ENCODE data around the gene RNASEH1.

The RNASEH1 gene

GRCh38 chr2:3566806-3567205 is 8.7 kb upstream of the RNASEH1 start:
- no peak for DNase-seq (ENCODE audit: low read depth in 1 of 2, low spot score in 1 of 2)
- TF ChIP-seq JUND (IDR thresholded peaks at IDR 0.05; ENCODE audit: low read depth) = no peak
- in situ Hi-C loops (cut with HindIII; ENCODE audit: low pct_unique_long_range_greater_than_20kb, low sequenced_read_pairs) = no loop called here

GRCh38 chr2:3565117-3565516 is 7.0 kb upstream of the RNASEH1 start:
- no peak for DNase-seq (ENCODE audit: low read depth in 1 of 2, low spot score in 1 of 2)
- TF ChIP-seq JUND (IDR thresholded peaks at IDR 0.05; ENCODE audit: low read depth) = no peak
- in situ Hi-C loops (cut with HindIII; ENCODE audit: low pct_unique_long_range_greater_than_20kb, low sequenced_read_pairs) = no loop called here

- TF ChIP-seq JUND (IDR thresholded peaks at IDR 0.05; ENCODE audit: low read depth) = no peak
- no peak for DNase-seq (ENCODE audit: low read depth in 1 of 2, low spot score in 1 of 2)
- in situ Hi-C loops (cut with HindIII; ENCODE audit: low pct_unique_long_range_greater_than_20kb, low sequenced_read_pairs) = no loop called here
Observed at GRCh38 chr2:3563521-3563976, 5.4 kb upstream of the RNASEH1 start.

DNA sequence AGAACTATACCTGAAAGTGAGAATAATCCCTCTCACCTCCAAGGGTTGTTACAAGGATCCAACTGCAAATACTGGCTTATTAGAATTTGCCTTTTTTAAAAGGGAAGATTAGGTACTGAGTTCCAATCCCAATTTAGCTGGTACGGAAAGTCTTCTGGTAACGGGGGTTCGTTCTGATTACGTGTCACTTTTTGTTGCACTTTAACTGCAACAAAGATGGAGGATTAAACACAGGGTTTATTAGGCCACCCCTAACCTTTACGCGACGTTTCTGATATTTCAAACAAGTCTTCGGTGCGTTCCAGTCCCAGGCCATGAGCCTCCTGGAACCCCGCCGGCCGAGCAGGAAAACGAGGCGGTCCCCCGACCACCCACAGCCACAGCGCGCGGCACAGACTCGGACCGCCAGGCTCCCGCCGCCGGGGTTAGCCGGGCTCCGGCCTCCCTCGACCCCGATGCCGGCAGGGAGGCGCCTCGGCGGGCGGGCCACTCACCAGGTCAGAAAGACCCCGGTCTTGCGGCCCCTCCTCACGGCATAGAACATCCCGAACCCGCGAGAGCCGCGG is 411 bp downstream of the RNASEH1 start:
- no peak for DNase-seq (ENCODE audit: low read depth in 1 of 2, low spot score in 1 of 2)
- in situ Hi-C loops (cut with HindIII; ENCODE audit: low pct_unique_long_range_greater_than_20kb, low sequenced_read_pairs) = no loop called here
- no peak for TF ChIP-seq JUND (IDR thresholded peaks at IDR 0.05; ENCODE audit: low read depth)

DNA sequence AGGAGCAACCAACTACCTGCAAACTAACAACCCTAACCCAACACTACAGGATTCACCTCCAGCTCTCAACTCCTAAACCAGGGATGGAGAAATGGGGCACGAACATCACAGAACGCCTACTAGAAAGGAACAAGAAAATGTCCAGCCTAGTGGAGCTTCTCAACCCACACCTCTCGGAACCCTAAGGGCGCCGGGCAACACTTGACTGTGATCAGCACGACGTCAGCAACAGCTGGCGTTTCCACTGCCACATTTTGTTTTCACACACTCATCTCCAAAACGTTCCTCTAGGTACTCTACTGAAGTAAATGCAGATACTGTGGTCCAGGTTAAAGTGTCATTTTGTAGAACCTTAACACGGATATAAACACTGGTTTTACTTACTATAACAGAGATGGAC is 4.2 kb downstream of the RNASEH1 start:
- TF ChIP-seq JUND (IDR thresholded peaks at IDR 0.05; ENCODE audit: low read depth) = no peak
- DNase-seq (ENCODE audit: low read depth in 1 of 2, low spot score in 1 of 2) = no peak
- in situ Hi-C loops (cut with HindIII; ENCODE audit: low pct_unique_long_range_greater_than_20kb, low sequenced_read_pairs) = no loop called here

GRCh38 chr2:3547915-3548314 is 10.2 kb downstream of the RNASEH1 start:
- no peak for DNase-seq (ENCODE audit: low read depth in 1 of 2, low spot score in 1 of 2)
- in situ Hi-C loops (cut with HindIII; ENCODE audit: low pct_unique_long_range_greater_than_20kb, low sequenced_read_pairs) = no loop called here
- no peak for TF ChIP-seq JUND (IDR thresholded peaks at IDR 0.05; ENCODE audit: low read depth)

DNA sequence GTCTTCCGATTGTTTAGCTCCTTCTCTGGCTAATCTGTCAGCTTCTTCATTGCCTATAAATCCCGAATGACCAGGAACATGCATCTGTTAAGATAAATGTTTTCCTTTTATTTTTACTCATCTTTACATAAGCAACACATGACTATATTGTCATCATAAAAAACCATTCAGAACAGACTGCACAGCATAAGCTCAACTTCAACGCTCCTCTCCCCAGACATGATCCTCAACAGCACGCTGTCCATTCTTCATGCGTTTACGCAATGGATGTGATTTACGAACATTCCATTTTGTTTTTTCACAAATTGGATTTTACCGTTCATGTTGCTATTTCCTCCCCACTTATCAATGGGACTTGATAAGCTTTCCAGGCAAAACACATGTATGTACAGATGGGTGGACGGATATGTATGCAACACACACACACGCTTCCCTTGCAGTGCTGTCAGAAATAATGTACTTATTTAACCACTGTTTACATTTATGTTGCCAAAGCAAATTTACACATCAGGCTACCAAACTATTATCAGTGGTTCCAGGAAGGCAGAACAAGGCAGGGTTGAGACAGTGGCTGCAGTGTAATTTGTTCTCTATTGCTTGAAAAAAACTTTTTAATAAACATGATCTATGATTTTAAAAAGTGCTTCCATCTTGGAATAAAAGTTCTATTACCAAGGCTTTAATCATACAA is 12.2 kb downstream of the RNASEH1 start:
- no peak for DNase-seq (ENCODE audit: low read depth in 1 of 2, low spot score in 1 of 2)
- TF ChIP-seq JUND (IDR thresholded peaks at IDR 0.05; ENCODE audit: low read depth) = no peak
- in situ Hi-C loops (cut with HindIII; ENCODE audit: low pct_unique_long_range_greater_than_20kb, low sequenced_read_pairs) = no loop called here

DNA sequence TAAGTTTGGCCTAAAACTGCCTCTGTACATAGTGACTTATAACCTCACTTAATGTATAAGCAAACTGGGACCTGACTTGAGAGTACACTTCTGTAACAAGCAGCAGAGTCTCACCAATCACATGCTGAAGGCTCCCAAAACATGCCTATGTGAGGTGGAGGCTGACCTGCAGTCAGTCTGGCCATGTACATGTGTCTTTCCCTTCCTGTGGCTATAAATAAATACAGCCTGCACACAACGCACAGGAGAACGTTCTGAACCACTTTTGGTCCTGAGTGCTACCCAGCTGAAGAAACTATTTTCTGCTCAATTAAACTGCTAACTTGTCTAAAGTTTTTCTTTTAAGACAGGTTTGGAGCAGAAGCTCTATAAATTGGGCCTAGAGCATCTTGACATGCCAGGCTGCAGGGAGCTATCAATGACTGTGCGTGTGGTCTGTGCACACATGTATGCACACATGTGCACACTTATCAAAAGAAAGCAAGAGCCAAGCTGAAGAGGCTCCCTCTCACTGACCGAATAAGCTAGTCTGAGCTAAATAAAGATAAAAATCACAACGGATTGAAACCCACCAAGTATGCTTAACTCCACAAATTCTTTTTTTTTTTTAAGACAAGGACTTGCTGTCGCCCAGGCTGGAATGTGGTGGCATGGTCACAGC is 15.0 kb downstream of the RNASEH1 start:
- in situ Hi-C loops (cut with HindIII; ENCODE audit: low pct_unique_long_range_greater_than_20kb, low sequenced_read_pairs) = no loop called here
- no peak for TF ChIP-seq JUND (IDR thresholded peaks at IDR 0.05; ENCODE audit: low read depth)
- DNase-seq (ENCODE audit: low read depth in 1 of 2, low spot score in 1 of 2) = no peak

- no peak for TF ChIP-seq JUND (IDR thresholded peaks at IDR 0.05; ENCODE audit: low read depth)
- DNase-seq (ENCODE audit: low read depth in 1 of 2, low spot score in 1 of 2) = no peak
- in situ Hi-C loops (cut with HindIII; ENCODE audit: low pct_unique_long_range_greater_than_20kb, low sequenced_read_pairs) = no loop called here
Observed at GRCh38 chr2:3542107-3542506, 16.0 kb downstream of the RNASEH1 start.

GRCh38 chr2:3539836-3540235 is 18.3 kb downstream of the RNASEH1 start:
- TF ChIP-seq JUND (IDR thresholded peaks at IDR 0.05; ENCODE audit: low read depth) = no peak
- no peak for DNase-seq (ENCODE audit: low read depth in 1 of 2, low spot score in 1 of 2)
- in situ Hi-C loops (cut with HindIII; ENCODE audit: low pct_unique_long_range_greater_than_20kb, low sequenced_read_pairs) = no loop called here

DNA sequence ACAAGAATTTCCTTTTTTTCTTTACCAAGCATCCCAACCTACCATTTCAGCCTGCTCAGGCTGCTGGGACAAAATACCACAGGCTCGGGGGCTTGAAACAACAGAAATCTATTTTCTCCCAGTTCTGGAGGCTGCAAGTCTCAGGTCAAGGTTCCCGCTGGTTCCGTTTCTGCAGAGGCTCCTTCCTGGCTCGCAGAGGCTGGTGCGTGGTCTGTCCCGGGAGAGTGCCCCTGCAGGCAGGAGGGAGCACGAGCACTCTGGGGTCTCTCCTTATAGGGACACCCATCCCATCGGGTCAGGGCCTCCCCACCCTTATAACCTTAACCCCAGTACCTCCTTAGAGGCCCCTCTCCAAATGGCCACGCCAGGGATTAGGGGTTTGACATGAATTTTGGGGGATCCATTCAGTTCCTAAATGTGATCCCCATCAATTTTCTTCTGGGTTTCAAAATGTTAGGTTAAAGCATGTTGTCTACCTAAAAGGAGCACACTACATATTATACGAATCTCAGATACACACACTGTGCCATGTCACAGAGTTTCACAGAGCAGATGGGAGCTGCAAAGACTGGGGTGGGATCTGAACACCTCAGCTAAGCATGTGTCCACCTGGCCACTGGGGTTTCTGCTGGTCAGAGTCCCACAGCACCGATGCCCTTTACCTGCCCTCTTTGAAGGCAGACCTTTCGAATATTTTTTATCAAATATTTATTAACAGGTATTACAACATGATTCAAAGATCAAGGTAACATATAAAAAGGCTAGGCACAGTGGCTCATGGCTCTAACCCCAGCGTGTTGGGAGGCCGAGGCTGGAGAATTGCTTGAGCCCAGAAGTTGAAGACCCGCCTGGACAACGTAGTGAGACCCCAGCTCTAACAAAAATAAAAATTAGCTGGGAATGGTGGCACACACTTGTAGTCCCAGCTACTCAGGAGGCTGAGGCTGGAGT is 21.2 kb downstream of the RNASEH1 start:
- no peak for DNase-seq (ENCODE audit: low read depth in 1 of 2, low spot score in 1 of 2)
- TF ChIP-seq JUND (IDR thresholded peaks at IDR 0.05; ENCODE audit: low read depth) = no peak
- in situ Hi-C loops (cut with HindIII; ENCODE audit: low pct_unique_long_range_greater_than_20kb, low sequenced_read_pairs) = no loop called here

Measured in T47D (cell line).